ENCODE measurements around the gene TMEM271.

TMEM271 gene, protein sequence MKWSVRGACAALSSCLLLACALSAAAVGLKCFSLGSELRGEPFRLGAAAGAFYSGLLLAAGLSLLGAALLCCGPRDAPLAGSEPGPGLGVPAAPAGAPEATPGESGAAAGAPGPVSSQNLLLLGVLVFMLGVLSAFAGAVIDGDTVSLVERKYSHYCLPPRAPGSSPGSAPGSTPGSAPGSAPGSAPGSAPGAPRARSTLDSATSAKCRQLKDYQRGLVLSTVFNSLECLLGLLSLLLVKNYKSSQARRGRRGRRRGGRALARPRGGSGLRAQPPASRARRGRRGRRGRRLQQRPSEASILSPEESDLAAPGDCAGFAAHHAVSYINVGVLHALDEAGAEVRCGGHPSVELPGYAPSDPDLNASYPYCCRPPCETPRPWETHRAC

DNA sequence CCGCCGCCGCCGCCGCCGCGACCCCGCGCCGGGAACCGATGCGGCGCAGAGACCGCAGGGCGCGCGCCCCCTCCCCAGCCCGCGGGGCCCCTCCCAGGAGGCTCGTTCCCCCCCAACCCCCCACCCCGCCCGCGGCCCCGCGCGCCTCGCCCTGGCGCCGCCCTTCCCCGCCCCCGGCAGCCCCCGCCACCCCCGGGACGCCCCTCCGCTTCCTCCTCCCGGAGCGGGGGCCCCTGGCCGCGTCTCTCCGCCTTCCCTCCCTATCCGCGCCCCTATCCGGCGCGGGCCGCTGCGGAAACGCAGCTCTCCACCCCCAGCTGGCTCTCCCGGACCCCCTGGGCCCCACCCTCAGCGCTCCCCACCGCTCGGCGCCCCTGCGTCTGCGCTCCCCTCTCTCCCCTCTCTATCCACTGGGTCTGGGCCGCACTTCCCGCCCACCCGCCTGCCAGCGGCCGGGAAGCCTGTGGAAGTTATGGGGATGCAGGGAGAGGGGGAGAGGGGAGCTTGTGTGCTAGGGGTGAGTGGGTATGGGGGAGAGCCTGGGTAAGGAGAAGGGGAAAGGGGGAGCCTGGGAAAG lies at the start of gene TMEM271:
TMEM271 (minus strand) TSS at position 51 of the 577 bp plus-strand sequence. CDS start 233 bp downstream, outside the sequence.
- no peak for DNase-seq

DNA sequence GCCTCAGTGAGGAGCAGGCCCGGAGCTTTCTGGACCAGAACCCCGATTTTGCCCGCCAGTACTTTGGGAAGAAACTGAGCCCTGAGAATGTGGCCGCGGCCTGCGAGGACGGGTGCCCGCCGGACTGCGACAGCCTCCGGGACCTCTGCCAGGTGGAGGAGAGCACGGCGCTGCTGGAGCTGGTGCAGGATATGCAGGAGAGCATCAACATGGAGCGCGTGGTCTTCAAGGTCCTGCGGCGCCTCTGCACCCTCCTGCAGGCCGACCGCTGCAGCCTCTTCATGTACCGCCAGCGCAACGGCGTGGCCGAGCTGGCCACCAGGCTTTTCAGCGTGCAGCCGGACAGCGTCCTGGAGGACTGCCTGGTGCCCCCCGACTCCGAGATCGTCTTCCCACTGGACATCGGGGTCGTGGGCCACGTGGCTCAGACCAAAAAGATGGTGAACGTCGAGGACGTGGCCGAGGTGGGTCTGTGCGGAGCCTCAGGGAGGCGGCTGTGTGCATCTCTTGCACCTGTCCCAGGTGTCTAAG lies 49.6 kb upstream of the TMEM271 start:
- DNase-seq, result no peak

DNA sequence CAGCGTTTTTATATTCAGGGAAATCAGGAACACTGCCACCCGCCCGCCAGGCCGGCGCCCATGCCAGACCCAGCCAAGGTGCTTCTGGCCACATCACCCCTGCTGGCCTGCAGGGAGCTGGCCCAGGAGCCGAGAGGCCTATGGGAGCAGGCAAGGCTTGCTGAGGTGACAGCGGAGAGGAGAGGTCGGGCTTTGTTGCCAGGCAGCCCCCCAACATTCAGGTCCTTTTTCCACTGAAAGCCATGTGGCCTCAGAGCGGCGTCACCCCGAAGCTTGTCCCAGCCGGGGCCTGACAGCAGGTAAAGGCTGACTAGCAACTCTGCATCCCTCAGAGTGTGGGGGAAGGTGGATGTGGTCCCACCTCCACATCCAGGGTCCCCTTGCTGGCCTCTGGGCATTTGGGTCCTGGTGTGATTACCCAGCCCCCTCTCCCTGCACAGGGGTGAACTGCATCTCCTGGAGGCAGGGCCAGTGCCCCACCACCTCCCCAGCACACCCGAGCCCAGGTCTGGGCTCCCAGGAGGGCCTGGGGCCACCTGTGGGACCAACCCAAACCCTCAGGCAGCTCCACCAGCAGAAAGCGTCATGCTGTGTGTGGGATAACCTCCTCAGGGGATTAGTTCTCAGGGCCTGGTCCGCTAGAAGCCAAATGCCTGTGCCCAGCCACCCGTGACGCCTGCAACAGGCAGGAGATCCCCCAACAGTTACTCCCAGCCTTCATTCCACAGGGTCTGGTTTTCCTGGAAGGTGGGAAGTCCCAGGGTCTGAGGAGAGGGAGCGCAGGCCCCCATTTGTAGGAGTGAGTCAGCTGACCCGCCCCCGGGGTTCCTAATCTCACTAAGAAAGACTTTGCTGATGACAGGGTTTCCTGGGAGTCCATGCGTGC lies 48.9 kb upstream of the TMEM271 start, which contains the start of gene PDE6B:
PDE6B (plus strand) TSS at position 869 of the 886 bp plus-strand sequence. CDS start 54 bp downstream, outside the sequence.
- no peak for DNase-seq

DNA sequence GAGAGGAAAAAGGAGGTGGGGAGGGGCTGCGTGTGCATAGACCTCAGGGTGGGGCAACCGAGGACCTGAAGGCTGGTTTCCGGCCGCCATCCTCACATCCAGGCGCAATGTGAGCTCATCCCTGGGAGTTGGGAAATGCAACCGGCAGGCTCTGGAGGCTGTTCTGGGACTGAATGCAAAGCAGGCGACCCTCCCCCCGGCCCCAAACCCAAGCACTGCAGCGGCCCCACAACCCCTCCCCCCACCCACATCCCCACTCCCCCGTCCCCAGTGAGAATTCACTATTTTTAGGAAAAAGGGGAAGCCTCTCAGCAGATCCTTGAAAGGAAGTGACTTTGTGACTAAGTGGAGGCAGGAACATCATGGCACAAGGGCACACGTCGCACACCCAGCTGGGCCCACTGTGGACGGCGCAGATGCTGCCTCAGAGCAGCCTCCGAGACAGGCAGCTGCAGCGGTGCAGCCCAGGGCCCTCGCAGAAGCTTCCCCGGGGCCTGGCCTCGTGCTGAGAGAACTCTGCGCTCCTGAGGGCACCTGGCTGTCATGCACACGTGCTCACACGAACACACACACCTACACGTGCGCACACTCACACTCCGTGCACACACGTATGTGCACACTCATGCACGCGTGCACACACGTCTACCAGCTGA lies 47.9 kb upstream of the TMEM271 start:
- DNase-seq, result no peak

DNA sequence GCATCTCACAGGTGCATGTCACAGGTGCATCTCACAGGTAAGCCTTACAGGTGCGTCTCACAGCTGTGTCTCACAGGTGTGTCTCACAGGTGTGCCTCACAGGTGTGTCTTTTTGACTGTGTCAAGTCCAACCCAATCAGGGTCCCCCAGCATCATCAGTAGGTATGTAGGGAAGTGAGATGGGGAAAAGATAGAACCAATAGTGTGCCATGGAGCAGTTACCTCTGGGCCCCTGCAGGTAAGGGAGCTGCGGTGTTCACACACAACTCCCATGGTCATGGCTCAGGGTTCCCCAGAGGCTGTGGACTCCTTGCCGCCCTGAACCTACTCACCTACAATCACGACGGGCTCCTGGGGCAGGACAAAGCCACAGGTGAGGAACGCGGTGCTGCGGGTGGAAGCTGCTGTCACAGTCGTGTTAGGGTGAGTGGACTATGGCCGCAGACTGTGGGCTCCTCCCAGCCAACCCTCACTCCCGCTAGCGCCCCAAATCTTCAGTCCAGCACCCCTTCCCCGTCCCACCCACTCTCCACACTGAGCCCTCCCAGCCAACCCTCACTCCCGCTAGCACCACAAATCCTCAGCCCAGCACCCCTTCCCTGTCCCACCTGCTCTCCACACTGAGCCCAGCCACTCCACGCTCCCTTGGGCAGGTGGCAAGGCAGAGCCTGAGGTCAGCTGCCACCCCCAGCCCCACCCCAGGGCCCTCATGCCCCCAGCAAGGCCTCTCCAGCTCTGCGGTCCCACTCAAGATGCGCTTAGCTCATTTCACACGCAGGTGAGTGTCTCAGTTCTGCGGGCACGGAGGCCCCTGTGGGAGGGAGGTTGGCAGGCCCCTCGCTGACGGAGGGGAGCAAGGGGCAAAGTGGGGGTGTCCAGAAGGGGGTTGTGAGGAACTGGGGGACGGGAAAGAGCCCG lies 47.2 kb upstream of the TMEM271 start:
- no peak for DNase-seq

DNA sequence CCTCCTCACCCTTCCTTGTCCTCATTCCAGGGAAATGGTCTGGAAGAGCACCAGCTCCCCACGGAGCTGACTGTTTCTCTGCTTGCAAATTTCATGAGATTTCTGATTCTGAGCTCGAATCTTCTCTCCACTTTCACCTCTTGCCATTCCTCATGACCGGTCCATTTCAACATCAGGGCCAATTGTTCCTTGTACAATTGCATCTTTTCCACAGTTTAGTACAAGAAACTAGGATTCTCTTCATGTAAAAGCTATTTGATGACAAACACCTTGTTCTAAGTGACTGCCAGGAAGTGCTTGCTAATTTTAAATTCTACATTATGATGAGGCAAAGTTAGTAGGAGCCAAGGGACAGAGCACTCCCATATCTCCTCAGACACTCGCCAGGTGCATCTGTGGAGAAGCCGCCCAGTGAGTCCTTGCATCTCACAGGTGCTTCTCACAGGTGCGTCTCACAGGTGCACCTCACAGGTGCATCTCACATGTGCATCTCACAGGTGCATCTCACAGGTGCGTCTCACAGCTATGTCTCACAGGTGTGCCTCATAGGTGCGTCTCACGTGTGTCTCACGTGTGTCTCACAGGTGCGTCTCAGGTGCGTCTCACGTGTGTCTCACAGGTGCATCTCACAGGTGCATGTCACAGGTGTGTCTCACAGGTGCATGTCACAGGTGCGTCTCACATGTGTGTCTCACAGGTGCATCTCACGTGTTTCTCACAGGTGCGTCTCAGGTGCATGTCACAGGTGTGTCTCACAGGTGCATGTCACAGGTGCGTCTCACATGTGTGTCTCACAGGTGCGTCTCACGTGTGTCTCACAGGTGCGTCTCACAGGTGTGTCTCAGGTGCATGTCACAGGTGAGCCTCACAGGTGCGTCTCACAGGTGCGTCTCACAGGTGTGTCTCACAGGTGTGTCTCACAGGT lies 46.2 kb upstream of the TMEM271 start:
- DNase-seq, result no peak

DNA sequence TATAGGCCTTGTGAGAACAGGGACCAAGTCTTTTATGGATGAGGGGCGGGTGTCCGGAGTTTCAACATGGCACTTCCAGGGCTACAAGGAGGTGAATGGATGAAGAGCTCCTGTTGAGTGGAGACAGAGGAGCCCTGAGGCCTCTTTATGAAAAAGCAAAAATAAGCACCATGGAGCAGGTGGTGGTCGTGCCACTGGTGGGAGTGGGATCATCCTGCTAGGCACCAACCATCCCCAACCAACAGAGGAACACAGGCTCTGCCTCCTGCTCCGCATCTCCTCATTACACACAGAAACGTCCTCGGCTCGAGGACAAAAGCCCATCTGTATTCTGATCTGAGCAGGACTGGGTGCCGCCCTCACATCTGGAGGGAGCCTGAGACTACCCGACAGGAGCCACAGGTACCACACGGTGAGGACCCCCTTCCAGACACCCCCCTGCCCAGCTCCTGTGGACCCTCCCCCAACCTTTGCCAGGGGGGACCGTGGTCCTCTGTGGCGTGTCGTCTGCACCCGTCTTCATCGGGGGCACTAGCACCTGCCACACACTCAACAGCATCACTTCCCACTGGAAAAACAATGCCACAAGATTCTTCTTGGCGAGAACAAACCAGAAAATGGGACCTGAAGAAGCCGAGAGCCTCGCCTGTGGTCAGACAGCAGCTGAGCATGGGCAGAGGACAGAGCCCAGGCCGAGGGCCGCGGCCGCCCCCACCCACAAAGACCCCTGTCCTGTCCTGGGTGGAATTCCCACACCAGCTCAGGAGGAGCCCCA lies 45.4 kb upstream of the TMEM271 start:
- no peak for DNase-seq

DNA sequence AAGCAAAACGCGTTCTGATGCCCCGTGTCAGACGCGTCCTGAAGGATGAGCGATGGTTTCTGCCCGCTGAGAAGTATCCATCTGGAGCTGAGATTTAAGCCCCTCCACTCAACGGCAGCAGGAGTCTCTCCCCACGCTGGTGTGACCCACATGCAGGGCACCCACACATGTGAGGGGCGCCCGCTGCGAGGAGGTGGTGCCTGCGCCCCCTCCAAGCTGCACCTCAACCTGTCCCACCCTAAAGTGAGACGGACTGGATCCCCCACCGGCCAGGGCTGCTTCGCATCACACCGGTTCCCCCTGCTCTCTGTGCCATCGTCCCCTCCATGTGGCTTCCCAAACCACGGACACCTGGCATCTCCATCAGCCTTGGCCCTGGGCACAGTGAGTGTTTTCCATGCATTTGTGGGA lies 44.8 kb upstream of the TMEM271 start:
- no peak for DNase-seq

DNA sequence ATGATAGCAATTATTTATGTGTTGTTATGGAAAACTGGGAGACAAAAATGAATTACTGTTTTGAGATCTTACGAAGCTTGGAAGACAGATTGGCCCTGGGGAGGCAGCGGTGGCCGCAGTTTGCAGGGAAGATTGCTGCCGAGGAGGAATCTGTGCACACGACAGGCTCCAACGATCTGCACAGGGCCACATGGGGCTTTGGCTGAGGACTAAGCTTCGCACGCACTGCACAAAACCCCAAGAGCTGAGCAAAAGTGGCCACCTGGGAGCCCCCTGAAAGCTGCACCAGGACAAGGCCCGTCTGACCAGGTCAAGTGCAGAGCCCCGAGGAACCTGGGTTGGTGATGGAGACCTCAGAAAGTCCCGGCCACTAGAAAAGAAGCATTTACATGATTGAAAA lies 44.1 kb upstream of the TMEM271 start:
- no peak for DNase-seq

DNA sequence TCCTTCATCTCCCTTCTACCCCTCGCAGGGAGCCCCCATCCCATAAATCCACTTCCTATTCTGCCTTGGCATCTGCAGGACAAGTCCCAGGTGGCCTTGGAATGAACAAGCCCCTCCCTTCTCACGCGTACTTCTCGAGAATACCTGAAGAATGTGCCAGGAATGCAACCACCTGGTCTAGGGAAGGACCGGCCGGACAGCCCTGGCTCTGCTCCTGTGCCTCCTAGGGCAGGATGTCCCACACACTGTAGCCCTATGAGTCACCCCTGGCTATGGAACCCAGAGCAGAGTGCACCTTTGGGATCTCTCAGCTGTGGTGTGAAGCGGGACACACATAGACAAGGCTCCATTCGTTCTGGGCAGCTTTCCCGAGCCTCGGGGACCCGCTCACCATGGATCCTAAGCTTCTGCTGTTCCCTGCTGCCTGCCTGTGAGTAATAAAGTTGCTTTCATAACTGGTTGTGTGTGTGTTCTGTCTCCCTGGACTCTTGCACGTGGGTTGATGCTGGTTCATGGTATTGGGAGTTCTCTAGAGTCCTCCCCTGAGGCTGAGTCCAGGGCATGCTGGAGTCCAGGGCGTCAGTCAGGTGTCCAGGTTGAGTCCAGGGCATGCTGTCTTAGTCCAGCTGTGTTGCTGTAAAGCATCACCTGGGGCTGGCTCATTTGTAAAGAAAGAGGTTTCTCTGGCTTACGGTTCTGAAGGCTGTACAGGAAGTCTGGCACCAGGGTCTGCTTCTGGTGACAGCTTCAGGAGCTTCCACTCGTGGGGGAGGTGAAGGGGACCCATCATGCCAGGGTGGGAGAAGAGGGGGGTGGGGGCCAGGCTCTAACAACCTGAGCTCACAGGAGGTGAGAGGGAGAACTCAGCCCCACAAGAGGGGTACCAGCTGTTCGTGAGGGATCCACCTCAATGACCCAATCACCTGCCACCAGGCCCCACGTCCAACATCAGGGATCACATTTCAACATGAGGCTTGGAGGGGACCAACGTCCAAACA lies 41.8 kb upstream of the TMEM271 start:
- no peak for DNase-seq

DNA sequence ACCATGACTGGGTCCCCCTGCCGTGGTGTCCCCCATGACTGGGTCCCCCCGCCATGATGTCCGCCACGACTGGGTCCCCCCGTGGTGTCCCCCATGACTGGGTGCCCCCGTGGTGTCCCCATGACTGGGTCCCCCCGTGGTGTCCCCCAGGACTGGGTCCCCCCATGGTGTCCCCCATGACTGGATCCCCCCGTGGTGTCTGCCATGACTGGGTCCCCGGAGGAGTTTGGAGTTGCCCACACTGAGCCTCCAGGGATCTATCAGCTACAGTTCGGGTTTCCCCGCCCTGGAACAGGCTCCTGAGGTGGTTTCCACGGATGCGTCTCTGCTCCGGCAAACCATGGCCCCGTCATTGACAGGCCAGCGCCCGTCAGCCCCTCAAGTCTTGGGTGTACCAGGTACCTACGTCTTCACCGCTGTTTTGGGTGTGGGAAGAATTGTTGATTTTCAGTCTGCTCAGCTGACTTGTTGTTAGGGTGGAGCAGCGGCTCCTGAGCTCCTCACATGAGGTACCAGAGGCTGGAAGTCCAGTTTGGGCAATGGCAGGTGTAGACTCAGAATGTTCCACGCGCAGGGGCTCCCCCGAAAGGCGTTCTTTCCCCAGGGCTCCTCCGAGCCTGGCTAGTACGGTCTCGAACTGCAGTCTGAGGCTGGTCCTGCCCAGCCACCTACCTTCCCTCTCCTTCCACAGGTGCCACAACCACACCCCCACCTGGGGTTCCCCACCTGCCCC lies 41.0 kb upstream of the TMEM271 start:
- DNase-seq, result no peak

DNA sequence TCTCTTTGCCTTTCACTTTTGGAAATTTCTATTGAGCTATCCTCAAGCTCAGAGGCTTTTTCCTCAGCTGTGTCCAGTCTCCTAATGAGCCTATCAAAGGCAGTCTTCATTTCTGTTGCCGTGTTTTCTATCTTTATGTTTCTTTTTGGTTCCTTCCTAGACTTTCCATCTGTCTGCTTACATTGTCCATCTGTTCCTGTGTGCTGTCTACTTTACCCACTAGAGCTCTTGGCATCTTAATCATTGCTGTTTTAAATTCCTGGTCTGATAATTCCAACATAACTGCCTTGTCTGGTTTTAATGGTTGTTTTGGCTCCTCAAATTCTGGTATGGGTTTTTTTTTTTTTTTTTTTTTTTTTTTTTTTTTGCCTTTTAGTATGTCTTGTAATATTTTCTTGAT lies 40.0 kb upstream of the TMEM271 start:
- no peak for DNase-seq

DNA sequence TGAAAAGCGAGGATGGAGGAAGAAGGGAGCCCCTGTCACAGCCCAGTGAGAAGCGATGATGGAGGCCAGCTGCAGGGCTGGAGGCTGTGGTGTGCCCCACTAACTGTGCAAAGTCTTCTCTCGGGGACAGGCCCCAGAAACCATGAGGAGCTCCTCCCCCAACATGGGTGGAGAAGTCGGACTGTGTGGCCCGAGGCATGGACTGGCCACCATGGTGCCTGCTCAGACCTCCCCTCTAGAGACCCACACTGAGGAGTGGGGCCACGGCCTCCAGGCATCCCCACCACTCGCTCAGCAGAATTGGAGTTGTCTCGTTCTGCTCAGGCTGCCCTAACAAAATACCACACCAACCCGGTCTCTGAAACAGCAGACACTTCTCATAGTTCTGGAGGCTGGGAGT lies 37.0 kb upstream of the TMEM271 start:
- DNase-seq, result no peak

DNA sequence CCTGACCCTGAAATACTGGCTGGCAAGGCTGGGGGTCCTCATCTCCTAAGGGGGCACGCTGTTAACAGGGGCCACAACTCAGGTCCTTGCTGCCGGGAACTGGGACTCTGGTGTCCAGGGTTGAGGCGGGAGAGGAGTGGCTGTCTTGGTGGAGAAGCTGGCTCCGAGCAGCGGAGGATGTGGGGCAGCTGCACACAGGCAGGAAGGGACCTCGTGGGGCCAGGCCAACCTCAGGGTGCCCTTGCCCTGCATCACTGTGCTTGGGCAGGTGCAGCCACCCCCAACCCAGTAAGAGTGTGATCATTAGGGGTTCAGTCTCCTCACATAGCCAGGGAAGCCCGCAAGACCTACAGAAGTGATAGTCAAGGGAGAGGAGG lies 36.6 kb upstream of the TMEM271 start:
- DNase-seq, result no peak

DNA sequence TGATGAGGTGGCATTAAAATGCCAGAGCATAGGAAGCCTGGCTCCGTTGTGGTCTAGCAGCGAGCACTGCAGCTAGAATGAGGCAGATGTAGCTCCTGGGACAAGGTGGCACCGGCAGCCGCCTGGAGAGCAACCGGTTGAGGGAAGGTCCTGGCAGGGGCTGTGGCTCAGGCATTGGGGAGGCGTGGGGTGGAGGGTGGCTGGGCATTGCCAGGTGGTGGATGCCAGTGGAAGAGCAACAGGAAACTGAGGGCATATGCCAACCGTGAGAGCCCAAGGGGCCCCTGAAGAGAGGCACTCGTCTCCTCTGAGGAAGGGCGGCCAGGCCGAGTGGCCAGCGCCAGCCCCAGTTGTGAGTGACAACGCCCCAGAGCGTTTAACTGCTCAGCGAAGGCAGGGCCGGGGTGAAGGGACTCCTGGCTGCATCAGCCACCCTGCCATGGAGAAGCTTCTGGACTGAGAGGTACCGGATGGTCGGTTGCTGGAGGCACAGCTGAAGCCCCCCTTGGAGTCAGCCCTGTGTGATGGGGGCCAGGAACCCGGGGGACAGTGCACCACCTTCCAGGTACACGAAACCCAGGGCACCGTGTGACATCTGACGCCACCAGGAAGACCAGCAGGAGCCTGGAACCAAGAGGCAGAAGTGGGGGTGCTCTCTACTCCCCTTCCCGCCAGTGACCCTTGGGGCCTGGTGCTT lies 36.1 kb upstream of the TMEM271 start:
- DNase-seq, result no peak

DNA sequence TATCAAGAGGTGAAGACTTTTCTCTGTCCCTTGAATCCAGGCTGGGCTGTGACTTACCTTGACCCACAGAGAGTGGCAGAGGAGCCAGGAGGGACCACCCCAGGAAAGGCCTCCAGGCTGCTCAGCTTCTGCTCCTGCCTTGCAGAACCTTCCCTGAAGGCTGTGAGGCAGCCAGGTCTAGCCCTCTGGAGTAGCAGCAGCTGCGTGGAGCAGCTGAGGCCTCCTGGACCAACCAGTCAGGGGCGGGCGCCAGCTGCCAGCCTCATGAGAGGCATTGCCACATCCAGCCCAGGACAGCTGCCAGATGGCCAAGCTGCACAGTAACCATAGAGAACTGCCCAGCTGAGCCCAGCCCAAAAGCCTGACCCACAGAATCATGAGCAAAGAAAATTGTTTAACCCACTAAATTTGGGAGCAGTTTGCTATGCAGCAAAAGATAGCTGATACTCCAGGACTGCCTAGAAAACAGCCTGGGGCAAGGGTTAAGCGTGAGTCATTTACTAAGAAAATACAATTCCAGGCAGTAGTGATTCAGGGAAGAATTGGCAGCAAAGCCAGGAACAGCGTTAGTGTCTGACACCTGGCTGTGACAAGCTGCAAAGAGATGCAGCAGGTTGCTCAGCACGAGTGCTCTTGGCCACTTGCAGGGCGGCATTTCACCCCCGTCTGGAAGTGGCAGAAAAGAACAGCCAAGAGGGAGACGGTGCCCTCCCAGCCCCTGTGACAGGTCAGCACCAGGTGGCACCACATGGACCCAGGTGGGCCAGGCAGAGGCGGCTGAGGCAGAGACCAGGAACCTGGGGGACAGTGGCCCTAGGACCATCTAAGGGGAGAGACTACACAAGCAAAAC lies 34.5 kb upstream of the TMEM271 start:
- peak; percentile 40 for DNase-seq

Data from NCI-H524 treated with DMSO at 0.1 percent for 48 hours (cell line).